GM12801 (cell line): ENCODE data around the gene SHOC2.

ENCODE experiments used
- CTCF ChIP-seq: IDR thresholded peaks from one replicate; pipeline ENCODE4 v1.5.1; 2011; ENCODE audit warnings: control low read depth; ENCODE audit not compliant: insufficient read length; ENCODE audit errors: extremely low read depth

Gene SHOC2

DNA sequence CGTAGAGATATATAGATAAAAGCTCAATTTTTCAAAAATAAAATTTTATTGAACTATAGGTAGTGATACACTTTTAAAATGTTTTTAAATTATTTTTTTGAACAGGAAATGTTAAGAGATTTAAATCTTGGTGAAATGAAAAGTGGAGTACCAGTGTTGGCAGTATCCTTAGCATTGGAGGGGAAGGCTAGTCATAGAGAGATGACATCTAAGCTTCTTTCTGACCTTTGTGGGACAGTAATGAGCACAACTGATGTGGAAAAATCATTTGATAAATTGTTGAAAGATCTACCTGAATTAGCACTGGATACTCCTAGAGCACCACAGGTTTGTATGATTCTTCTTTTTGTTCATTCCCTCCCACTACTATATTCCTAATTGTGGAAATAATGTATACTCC is 31.8 kb upstream of the SHOC2 start:
- no peak for TF ChIP-seq CTCF

GRCh38 chr10:110892602-110893288 is 26.7 kb upstream of the SHOC2 start:
- no peak for TF ChIP-seq CTCF

DNA sequence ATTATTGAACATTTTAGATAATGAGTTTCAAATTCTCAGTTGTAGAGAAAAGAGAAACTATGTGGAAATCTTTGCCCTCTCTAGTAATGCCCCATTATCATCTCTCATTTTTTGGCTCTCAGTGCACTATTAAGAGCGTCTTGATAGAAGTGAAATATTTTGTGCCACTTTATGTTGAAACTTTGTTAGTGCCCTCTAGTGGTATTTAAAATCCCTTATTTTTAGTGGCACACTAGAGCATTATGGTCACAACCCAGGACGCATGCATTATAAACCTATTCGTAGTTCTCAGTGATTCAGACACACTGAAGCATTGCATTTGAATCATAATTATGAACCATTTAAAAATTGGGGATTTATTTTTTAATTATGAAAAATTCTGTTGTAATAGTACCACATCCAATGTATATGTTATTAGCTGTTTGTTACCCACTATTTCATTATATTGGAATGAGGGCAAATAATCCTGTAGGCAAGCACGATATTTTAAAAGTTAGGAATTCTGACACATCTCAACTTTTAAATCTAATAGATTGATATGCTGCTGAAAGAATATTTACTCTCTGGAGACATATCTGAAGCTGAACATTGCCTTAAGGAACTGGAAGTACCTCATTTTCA is 25.7 kb upstream of the SHOC2 start:
- TF ChIP-seq CTCF: no peak

DNA sequence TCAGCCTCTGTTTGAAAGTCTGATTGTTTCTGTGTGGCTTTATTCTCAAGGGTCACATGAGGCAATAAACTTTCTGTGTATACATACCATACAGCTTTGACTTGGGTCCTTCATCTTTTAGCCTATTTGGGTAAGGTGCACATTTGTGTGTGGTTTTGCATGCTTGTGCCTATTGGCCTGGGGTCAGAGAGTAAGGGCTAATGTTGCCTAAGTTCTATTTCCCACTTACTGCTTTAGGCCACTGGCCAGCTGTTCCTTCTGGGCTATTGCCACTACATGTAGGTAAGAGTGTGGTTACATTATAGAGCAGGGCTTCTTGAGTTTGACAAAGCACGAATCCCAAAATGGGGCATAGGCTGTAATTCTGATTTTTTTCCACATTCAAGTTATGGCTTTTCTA is 22.2 kb upstream of the SHOC2 start:
- TF ChIP-seq CTCF: no peak

DNA sequence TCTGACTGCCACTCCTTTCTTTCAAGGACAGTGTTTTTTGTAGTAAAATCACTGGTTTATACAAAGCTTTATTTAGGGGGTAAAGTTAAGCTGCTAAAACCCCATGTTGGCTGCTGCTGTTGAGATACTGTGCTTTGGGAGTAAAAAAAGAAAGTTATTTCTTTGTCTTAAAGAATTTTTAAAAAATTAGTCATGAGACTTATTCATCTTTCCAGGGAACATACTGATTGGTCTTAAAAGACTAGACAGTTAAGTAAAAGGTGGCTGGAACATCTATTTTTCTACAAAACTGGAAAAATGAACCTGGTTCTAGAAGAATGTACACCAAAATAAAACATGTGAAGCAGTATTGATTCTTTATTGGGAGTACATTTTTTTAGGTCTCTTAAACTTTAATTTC is 21.0 kb upstream of the SHOC2 start:
- no peak for TF ChIP-seq CTCF

DNA sequence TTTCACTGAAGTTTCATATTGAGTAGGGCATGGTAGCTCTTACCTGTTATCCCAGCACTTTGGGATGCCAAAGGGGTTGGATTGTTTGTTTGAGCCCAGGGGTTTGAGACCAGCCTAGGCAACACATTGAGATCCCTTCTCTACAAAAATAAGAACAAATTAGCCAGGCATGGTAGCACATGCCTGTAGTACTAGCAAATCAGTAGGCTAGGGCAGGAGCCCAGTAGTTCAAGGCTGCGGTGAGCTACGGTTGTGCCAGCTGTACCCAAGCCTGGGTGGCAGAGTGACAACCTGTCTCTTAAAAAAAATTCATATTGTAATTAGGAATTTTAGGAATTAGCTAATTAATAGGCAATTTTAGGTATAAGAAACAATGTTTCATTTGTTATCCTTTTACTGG is 18.4 kb upstream of the SHOC2 start:
- TF ChIP-seq CTCF: no peak

- no peak for TF ChIP-seq CTCF
Measured at GRCh38 chr10:110901954-110902819, 17.2 kb upstream of the SHOC2 start.
